CD4-positive, alpha-beta T cell treated with Interleukin-10 for 1 hour (primary cell): ENCODE measurements around the gene FGFBP3.
A peak's percentile ranks its signal among the peaks of the same experiment; 100 is the strongest.

Experiments used
- DNase-seq: peaks from one replicate; pipeline ENCODE4 v3.0.0-alpha.2; 2020

Gene FGFBP3, protein sequence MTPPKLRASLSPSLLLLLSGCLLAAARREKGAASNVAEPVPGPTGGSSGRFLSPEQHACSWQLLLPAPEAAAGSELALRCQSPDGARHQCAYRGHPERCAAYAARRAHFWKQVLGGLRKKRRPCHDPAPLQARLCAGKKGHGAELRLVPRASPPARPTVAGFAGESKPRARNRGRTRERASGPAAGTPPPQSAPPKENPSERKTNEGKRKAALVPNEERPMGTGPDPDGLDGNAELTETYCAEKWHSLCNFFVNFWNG

DNA sequence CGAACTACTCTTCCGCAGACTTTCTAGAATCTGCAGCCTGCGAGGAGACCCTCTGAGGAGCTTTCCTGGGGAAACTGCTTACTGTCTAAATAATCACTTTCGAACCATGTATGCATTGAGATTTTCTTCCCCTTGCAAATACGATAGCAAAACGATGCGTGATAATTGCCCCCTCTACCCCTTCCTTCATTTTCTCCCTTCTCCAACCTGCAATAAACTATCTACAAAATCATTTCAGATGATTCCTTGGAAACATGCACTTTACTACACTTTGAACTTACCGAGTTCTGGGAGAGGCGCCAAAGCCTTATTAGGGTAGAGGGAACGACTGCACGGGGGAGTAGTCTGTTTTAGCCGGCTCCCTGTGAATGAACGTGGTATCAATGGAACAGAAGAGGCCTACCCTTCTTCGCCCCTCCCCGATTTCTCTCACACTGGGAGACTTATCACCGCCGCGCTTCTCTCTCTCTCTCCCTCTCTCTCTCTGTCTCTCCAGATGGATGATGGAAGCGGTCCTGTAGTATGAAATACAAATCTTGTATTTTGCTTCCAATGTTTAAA lies at the start of gene FGFBP3:
FGFBP3 (minus strand) TSS at position 370 of the 561 bp plus-strand sequence. CDS start 517 bp downstream, outside the sequence.
- DNase-seq, result peak; percentile 36

DNA sequence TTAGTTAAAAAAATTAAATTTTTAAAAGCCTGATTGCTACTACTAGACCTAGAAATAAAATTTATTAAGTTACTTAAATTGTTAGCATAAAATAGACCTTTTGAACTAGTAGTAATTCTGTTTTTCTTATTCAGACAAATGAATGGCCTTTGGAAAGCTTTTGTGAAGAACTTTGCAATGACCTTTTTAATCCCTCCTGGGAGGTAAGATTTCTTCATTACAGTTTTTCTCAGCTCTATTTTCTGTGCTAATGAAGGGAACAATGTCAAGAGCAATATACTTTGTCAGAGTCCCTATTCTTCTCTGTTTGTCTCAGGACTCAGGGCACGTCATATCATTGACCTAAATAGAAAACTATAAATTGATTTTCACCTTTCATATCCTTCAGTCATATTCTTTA lies 47.8 kb upstream of the FGFBP3 start:
- no peak for DNase-seq

DNA sequence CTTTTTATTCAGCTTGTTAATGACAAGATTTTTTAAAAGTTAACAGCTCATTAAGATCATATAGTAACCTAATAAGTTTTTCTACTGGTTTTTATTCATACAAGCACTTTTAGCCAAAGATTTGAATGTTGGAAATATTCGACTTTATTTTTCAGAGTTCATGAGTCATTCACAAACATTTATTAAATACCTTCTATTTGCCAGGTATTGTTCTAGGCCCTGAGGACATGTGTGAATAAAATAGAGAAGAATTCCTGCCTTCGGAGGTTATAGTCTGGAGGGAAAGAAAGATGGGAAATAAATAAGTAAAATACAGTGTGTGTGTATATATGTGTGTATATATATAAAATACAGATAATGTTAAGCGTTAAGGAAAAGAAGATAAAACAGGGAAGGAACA lies 45.8 kb upstream of the FGFBP3 start:
- DNase-seq, result no peak

DNA sequence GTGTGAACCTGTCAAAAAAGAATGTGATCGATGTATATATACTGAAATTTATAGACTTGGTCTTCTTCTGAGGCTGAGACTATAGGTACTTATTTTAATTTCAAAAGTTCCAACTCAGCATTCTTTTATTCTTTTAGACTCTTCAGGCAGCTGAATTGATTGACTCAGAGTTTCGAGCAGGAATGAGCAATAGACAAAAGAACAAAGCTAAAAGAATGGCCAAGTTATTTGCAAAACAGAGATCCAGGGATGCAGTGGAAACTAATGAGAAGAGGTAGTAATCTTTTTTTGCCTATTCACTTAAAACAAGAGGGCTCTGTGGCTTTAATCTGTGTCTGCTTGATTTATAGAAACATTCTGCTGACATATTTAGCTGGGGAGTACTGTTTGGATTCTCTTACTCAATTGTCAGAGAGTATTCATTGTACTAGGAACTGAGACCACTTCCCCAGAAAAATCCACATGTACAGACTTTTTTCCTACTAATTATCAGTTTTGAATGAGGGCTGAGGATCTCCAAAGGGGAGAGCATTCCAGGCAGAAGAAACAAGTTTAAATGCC lies 44.4 kb upstream of the FGFBP3 start:
- no peak for DNase-seq

DNA sequence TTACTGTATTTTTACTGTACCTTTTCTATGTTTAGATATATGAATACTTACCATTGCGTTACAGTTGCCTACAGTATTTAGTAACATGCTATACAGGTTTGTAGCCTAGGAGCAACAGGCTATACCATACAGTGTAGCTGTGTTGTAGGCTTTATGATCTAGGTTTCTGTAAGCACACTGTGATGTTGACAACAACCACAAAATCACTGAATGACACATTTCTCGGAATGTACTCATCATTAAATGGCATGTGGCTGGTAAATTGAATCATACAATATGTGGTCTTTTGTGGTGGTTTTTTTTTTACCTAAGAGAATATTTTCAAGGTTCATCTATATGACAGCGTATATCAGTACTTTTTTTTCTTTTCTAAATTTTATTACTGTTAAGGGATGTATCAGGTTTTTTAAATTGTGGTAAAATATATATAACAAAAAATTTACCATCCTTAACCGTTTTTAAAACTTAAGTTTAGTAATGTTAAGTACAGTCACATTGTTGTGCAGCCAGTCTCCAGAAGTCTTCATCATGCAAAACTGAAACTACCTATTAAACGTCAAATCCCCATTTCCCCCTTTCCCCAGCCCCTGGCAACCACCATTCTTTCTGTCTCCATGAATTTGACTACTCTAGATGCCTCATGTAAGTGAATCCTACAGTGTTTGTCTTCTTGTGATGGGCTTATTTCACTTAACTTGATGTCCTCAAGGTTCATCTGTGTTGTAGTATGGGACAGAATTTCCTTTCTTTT lies 35.8 kb upstream of the FGFBP3 start:
- DNase-seq, result peak; percentile 25

DNA sequence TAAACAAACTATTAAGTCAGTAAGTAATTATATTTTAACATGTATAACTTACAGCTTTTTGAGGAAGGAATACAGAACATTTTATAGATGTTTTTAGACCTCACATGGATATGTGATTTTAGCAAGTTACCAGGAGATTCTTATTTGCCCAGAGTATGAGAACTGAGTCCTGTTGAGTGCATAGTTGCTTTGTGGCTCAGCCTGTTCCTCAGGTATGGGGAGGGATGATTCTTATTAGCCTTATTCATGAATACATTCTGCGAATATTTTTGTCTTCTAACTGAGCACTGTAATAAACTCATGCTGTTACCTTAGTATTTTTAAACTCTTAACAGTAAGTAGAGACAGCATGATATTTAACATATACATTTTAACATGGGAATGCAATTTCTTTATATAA lies 32.1 kb upstream of the FGFBP3 start:
- no peak for DNase-seq

DNA sequence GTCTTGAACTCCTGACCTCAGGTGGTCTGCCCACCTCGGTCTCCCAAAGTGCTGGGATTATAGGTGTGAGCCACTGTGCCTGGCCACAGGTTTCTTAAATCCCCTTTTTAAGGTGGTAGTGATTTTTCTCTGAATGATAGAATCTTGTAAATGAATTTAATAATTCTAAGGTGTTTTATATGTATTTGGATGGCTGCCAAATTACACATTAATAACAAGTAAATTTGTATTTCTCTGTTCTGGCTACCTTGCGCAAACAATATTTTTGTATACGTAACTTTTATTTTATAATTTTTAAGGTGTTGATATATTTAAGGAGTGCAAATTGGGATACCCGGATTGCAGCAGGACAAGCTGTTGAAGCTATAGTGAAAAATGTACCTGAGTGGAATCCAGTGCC lies 30.4 kb upstream of the FGFBP3 start:
- DNase-seq, result no peak

DNA sequence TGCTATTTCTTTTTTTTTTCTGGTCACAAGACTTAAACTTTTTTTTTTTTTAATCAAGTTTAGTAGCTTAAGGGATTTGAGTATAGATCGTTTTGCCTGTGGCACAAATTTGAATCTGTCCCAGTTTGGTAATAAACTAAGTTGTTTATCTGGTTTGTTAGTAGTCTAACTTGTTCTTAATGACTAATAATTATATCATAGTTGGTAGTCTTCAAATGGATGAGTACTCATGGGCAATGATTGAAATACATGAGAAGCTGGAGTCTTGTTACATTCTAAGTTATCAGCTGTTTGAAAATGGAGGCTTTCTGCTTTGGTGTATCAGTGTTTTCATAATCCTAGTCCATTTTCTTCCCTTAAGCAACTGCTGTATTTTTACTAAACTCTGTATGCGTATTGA lies 26.6 kb upstream of the FGFBP3 start:
- DNase-seq, result no peak

DNA sequence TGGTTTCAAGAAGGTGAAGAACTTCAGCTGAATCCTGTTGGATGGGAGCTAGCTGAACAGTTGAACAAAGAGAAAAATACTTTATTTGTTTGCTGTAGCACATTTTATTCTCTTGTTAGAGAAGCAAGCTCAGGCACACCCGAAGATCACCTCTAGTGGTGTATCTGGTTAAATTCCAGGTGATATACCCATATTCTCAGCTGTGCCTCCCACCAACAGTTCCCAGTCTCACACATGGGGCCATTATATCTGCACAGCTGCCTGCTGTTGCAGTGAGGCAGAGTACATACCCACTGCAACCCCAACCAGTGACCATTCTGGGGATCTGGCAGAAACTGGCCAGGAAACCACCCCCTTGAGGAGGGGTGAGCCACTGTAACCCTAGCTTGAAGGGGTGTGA lies 23.5 kb upstream of the FGFBP3 start:
- no peak for DNase-seq

DNA sequence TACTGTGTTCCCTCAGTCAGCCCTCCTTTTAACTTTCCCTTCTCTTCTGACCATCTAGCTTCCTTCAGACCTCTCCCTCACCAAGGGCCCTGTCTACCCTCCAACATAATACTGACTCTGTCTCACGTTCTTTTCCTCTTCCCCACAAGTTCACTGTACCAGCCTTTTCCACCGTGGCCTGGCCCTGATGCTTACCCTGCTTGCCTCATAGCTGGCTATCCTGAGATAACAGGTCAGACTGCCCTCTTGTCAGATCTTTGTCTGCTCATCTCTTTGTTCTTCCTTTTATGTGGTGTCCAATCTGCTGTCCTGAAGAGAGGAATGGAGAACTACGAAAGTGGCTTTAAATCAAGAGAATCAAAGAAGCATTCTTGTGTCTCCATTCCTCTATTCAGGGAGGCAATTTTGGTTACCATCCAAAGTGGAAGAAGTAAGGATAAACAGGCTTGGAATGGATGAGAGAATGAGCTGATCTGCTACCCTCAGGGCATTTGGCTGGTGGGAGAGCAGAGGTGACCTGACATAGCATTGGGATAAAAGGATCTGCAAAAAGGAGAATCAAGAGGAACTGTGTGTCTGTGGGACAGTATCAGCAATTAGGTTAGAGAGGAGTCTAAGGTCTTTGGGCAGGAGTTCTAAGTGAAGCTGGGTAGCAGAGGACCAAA lies 22.4 kb upstream of the FGFBP3 start:
- DNase-seq, result no peak

DNA sequence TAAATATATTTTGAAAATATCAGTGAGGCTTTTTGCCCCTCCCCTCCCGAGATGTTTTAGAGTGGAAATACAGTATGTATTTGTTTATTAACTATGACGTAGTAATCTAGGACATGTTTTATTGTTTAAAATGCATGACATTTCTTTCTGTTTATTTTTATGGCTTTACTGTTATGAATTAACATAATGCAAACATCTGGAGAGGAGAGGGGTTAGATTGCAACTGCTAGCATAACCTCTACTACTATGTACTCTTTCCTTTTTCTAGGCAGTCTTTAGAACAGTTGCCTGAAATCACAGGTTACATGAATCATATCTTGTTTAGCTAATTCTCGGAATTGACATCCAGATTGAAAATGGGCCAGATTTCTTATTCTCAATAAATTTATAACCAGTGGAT lies 21.7 kb upstream of the FGFBP3 start:
- no peak for DNase-seq

DNA sequence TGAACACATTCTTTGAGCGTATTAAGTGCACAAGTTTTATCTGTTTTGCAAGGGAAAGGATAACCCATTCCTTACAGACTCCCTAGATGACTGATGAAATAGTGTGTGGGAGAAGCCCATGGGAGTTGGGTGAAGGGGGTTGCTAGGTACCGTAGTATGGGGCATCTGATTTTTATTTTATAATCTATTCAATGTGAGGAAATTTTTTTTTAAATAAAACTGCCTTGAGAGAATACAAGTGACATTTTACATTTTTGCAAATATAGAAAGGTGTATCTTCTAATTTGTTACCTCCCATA lies 15.7 kb upstream of the FGFBP3 start:
- DNase-seq, result no peak

DNA sequence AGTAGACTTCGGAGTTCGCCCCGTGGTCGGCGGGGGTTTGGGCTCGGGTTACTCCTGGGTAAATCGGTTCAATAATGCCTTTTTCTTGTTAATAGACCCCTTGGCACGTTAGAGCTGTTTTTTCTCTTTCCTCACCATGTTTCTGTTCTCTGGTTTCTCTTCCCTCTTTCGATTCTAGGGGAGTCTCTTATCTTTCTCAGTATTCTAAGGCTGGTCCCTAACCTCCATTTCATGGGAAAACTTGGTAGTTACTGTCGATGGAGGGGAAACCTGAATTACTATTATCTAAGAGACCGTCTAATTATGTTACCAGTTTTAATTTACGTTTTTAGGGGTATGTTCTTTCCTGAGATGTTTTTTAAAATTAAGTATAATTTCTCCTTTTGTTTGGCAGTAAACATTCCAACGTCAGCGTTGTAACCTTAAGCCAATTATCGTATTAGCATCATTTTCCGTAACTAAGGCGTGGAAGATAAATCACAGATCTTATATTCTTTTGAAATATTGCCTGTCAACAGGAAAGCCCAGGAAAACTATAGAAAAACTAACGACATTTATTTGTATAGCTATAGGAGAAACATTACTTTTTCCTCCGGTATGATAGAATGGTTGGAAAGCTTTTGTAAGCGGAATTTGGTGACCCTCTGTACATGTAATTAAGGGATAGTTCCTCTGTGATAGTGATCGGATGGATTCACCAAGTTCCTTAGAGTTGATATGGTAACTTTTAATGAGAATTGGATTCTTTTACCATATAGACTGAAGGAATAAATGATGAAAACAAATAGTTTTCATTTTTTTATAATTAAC lies 15.1 kb upstream of the FGFBP3 start:
- DNase-seq, result no peak

DNA sequence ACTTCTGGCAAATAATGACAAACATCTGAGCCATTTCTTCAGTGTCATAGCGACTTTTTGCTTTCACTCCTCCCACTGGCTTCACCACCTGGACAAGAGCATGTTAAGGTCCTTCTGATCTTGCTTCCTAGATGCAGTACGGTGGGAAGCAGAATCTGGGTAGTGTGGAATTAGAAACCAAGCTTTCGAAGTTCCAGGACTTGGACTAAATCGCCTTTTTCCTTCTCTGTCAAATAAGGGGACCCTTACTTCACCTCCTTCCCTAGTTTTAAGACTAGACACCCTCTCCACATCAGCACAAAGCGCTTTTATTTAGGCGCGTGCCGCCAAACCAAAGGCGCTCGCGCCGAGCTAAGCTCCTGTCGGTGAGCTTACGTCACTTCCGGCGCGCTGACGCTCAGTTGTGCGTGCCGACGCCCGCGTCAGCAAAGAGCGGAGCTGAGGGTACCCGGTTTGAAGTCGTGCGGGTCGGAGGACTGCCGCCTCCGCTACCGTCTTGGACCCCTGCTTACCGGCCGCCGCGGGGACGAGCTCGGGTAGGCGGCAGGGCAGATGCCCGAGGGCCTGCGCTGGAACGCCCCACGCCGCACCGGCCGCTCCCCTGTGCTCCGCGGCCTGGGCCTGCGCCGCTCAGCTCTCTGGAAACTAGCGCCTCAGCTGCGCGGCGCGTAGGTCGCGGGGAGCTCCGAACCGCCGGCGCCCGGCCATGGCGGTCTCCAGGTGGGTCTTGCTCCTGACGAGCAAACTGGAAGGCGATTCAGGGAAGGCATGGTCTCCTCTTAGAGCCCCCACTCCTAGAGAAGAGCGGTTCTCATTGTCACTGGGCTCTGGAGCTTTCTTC lies 14.3 kb upstream of the FGFBP3 start, which contains the start of gene BTAF1:
BTAF1 (plus strand) TSS at position 400 of the 841 bp plus-strand sequence; CDS start at position 707, 307 bp downstream.
- peak; percentile 93 for DNase-seq

DNA sequence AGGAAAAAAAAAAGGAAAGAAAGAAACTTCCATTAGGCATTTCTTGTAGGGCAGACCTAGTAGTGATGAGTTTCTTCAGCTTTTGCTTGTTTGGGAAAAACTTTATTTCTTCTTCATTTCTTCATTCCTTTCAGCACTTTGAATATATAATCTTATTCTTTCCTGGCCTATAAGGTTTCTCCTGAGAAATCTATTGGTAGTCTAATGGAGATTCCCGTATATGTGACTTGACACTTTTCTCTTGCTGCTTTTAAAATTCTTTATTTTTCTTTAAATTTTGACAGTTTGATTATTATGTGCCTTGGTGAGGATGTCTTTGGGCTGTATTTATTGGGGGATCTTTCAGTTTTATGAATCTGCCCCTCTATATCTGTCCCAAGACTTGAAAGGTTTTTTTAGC lies 10.4 kb upstream of the FGFBP3 start:
- no peak for DNase-seq

DNA sequence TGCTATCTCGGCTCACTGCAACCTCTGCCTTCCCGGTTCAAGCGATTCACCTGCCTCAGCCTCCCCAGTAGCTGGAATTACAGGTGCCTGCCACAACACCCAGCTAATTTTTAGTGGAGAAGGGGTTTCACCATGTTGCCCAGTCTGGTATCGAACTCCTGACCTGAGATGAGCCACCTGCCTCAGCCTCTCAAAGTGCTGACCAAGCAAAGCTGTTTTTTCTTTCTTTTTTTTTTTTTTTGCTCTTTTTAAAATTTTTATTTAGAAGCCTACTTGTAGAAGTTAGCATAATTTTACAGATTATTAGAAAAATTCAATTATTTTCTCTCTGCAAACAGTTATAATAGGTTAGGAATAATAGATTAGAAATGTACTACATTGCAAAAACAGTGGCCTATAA lies 1.2 kb upstream of the FGFBP3 start:
- no peak for DNase-seq

DNA sequence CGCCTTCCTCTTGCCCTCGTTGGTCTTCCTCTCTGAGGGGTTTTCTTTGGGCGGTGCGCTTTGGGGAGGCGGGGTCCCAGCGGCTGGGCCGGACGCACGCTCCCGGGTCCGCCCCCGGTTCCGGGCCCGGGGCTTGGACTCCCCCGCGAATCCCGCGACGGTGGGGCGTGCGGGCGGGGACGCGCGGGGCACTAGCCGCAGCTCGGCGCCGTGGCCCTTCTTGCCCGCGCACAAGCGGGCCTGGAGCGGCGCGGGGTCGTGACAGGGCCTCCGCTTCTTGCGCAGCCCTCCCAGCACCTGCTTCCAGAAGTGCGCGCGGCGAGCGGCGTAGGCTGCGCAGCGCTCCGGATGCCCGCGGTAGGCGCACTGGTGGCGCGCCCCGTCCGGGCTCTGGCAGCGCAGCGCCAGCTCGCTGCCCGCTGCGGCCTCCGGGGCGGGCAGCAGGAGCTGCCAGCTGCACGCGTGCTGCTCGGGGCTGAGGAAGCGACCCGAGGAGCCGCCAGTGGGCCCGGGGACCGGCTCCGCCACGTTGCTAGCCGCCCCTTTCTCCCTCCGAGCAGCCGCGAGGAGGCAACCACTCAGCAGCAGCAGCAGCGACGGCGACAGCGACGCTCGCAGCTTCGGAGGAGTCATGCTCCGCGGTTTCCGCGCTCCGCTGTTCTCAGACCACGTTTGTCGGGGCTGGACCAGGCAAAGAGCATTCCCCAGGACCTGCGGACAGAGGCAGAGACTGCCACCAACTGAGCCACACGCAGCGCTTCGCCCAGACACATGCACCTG lies 759 bp downstream of the FGFBP3 start:
- DNase-seq, result peak; percentile 74

DNA sequence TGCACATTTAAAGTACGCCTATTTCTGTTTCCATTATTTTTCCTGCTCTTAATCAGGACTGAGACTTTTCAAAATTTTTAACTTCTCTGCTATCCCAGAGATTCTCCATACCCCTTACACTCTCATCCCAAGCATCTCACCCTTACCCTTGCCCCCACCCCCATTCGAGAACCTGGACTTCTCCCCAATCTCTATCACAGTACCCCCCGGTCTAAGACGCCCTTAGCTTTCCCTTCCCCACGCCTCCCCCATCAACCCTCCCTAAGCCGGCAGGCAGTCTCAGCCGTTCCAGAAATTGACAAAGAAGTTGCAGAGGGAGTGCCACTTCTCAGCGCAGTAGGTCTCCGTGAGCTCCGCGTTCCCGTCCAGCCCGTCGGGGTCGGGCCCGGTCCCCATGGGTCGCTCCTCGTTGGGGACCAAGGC lies 1.4 kb downstream of the FGFBP3 start:
- no peak for DNase-seq

DNA sequence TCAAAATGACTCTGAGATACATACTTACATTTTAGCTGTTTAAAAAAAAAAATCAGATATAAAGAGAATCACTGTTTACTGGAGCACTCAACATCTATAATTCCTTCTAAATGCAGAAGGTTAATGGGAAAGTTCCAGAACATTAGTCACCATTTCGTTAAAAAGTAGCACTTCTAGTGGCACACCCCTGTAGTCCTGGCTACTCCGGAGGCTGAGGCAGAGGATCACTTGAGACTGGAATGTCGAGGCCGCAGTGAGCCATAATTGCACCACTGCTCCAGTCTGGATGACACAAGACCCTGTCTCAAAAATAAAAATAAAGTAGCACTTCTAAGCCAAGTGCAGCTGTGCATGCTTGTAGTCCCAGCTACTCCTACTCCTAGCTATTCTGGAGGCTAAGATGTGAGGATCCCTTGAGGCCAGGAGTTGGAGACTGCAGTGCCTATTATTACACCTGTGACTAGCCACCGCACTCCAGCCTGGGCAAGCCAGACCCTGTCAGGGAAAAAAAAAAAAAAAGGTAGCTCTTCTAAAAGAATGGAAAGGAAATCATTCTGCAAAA lies 2.2 kb downstream of the FGFBP3 start:
- no peak for DNase-seq
